HCT116 (cell line): ENCODE results near the gene UNC80.

Source experiments
- ATF3 ChIP-seq: IDR thresholded peaks from 2 replicates; pipeline ENCODE4 v1.6.1; 2012
- CTCF ChIP-seq, 3 experiments: fragments of 200-600 bp in 1 of 3; sonication (generic) in 1 of 3; IDR thresholded peaks in 2 of 3; conservative IDR thresholded peaks in 1 of 3; 2 replicates each; pipeline ENCODE4 v1.5.1; 2012 to 2017; ENCODE audit warnings: low read depth in 2 of 3, low read length in 2 of 3, antibody characterized with exemption in 1 of 3, borderline replicate concordance in 1 of 3, control low read depth in 1 of 3, mild to moderate bottlenecking in 1 of 3, mixed read lengths in 1 of 3, mixed run types in 1 of 3, moderate library complexity in 1 of 3; ENCODE audit not compliant: insufficient read depth in 1 of 3
- ELF1 ChIP-seq: IDR thresholded peaks from 2 replicates; pipeline ENCODE4 v1.6.1; 2012; ENCODE audit warnings: low read depth, borderline replicate concordance
- MAX ChIP-seq: IDR thresholded peaks from 2 replicates; pipeline ENCODE4 v1.6.1; 2012
- YY1 ChIP-seq: IDR thresholded peaks from 2 replicates; pipeline ENCODE4 v1.6.1; 2011; ENCODE audit warnings: low read length, low read depth, moderate library complexity, mild to moderate bottlenecking; ENCODE audit not compliant: insufficient replicate concordance; ENCODE audit errors: extremely low read depth

GRCh38 chr2:209808521-209808920 lies 36.9 kb downstream of the UNC80 start:
- TF ChIP-seq ELF1, result no peak
- TF ChIP-seq ATF3, result no peak
- no peak for TF ChIP-seq CTCF (IDR thresholded peaks at IDR 0.05 in 2 of 3, conservative IDR thresholded peaks at IDR 0.05 in 1 of 3; ENCODE audit: borderline replicate concordance in 1 of 3, insufficient read depth in 1 of 3, low read depth in 2 of 3, low read length in 2 of 3)
- TF ChIP-seq YY1, result no peak
- TF ChIP-seq MAX, result no peak
